SH-SY5Y (cell line): ENCODE data around the gene PSORS1C1.

Experiments used
- GATA2 ChIP-seq: IDR thresholded peaks from 2 replicates; pipeline ENCODE4 v1.6.1; 2011; ENCODE audit warnings: mild to moderate bottlenecking, low read depth, low read length
- GATA3 ChIP-seq: IDR thresholded peaks from 2 replicates; pipeline ENCODE4 v1.6.1; 2011; ENCODE audit warnings: low read depth, mild to moderate bottlenecking, low read length, moderate library complexity

- no peak for TF ChIP-seq GATA2
- no peak for TF ChIP-seq GATA3
Observed at GRCh38 chr6:31163922-31164321, 49.3 kb downstream of the PSORS1C1 start.
